GM21786 (cell line): ENCODE measurements around the gene KATNBL1.
"Not testable (repeated sequence)": the region's sequence is repeated elsewhere in the genome, so short reads cannot be mapped to it uniquely, and the experiment has no call there.

Source experiments
- ATAC-seq: cut with Tn5 transposase; IDR thresholded peaks from one replicate; pipeline ENCODE4 v1.9.1; 2021; ENCODE audit not compliant: unreplicated experiment

KATNBL1 gene

GRCh38 chr15:34120420-34120819 lies 89.5 kb downstream of the KATNBL1 start:
- ATAC-seq = not testable (repeated sequence)

GRCh38 chr15:34119291-34119690 lies 90.6 kb downstream of the KATNBL1 start:
- ATAC-seq = no peak

DNA sequence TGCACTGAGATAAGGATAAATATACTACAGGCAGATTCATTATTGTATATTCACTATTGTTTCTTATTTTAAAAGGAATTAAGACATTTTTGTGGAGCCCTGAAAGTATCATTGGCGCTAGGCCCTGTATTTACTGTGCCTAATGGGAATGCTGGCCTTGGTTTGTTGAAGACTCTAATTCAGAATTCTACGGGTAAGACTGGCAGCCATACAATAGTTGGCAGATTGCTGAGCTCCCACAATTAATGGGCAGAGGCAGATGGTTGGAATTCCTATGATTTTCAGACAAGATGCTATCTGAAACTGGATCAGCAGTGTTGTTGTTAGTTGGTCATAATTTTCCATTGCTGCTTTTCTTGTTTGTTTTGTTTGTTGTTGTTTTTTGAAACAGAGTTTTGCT lies 93.3 kb downstream of the KATNBL1 start:
- ATAC-seq = no peak

- ATAC-seq = no peak
Measured at GRCh38 chr15:34114739-34115138, 95.2 kb downstream of the KATNBL1 start.

GRCh38 chr15:34114215-34114614 lies 95.7 kb downstream of the KATNBL1 start:
- ATAC-seq = no peak

GRCh38 chr15:34111488-34111887 lies 98.4 kb downstream of the KATNBL1 start:
- no peak for ATAC-seq

- no peak for ATAC-seq
Measured at GRCh38 chr15:34109797-34110663, 99.9 kb downstream of the KATNBL1 start.

- no peak for ATAC-seq
Measured at GRCh38 chr15:34107315-34107714, 102.6 kb downstream of the KATNBL1 start.

DNA sequence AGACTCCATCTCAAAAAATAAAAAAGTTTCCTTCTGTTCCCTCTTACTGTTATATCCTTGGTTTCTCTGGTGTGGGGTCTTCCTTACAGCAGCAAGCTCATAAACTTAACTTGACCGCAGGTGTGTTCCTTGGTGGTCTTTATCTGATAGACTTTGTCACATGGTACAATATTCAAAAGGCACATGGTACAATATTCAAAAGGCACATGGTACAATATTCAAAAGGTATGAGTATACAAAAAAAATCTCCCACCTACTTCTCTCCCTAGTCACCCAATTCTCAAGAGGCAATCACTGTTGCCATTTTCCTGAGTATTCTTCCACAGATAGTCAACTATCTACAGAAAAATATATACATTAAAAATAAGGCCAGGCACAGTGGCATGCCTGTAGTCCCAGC lies 103.5 kb downstream of the KATNBL1 start:
- no peak for ATAC-seq

DNA sequence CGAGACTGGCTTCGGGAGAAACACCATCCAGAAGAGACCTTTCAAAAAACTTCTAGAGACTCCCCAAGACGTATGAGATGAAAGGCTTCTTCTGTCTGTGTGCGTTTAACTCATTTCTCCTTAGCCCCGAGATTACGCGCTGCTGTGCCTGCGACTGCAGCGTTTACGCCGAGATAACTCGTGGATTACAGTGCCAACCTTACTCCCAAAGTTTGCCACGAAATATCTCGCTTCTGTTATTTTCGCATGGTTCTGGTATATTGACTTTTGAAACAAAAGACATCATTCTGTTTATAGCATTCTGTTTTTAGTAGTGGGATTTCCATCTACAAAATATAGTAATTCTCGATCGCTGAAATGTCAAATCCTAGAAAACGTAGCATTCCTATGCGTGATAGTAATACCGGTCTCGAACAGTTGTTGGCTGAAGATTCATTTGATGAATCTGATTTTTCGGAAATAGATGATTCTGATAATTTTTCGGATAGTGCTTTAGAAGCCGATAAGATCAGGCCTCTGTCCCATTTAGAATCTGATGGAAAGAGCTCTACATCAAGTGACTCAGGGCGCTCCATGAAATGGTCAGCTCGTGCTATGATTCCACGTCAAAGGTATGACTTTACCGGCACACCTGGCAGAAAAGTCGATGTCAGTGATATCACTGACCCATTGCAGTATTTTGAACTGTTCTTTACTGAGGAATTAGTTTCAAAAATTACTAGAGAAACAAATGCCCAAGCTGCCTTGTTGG lies 107.5 kb downstream of the KATNBL1 start:
- no peak for ATAC-seq

GRCh38 chr15:34101366-34102174 lies 108.3 kb downstream of the KATNBL1 start, which contains the start of the genes EMC7 and PGBD4:
Gene EMC7, minus strand, starts transcription at chr15:34101862. Its CDS starts 23 bp downstream, at chr15:34101839.
Gene PGBD4, plus strand, starts transcription at chr15:34102083. Its CDS starts 449 bp downstream, at chr15:34102532.
- ATAC-seq = peak; percentile 99

GRCh38 chr15:34099914-34100313 lies 110.0 kb downstream of the KATNBL1 start:
- ATAC-seq = no peak
